Kidney (tissue), 14 donors: Measurements from ENCODE around the gene ADAT1. TPM values are rescaled to one million over a fixed set of nuclear protein-coding genes. Genes with fewer than 3 reads are reported as not detected.

Source experiments
- DNase-seq, 5 donors: peaks; one replicate each; pipeline ENCODE4 v3.0.0-alpha.2; 2013 to 2020
- FAIRE-seq: peaks from 2 replicates; lab custom pipeline; 2012; peaks lifted over from hg19 to GRCh38; lab: Jason Lieb, UNC
- H3K27ac ChIP-seq, 2 donors: one replicate each; pipeline ENCODE4 v1.7.0; 2013; ENCODE audit warnings: low read depth in 2 of 2, low read length in 2 of 2, inconsistent platforms in 1 of 2
- H3K27me3 ChIP-seq: one replicate; pipeline ENCODE4 v1.7.1; 2013; ENCODE audit warnings: low read length, inconsistent platforms; ENCODE audit not compliant: control insufficient read depth, insufficient read depth
- H3K36me3 ChIP-seq, 3 donors: one replicate each; pipeline versions ENCODE4 v1.7.0 to v1.7.1; 2013; ENCODE audit warnings: low read length in 3 of 3, control low read depth in 1 of 3, inconsistent platforms in 1 of 3; ENCODE audit not compliant: insufficient read depth in 3 of 3, control insufficient read depth in 2 of 3
- H3K4me1 ChIP-seq, 3 donors: one replicate each; pipeline versions ENCODE4 v1.7.0 to v1.7.1; 2013; ENCODE audit warnings: low read length in 3 of 3, inconsistent platforms in 1 of 3, low read depth in 1 of 3; ENCODE audit not compliant: control insufficient read depth in 2 of 3, insufficient read depth in 2 of 3
- H3K4me3 ChIP-seq, 3 donors: one replicate each; pipeline versions ENCODE4 v1.7.0 to v1.8.1; 2013; ENCODE audit warnings: low read length in 3 of 3, control low read depth in 1 of 3, inconsistent platforms in 1 of 3
- H3K9ac ChIP-seq, 3 donors: one replicate each; pipeline versions ENCODE4 v1.7.0 to v1.7.1; 2013; ENCODE audit warnings: low read length in 3 of 3, control low read depth in 1 of 3, inconsistent platforms in 1 of 3
- H3K9me3 ChIP-seq, 3 donors: one replicate each; pipeline versions ENCODE4 v1.7.0 to v1.7.1; 2013; ENCODE audit warnings: low read length in 3 of 3, control low read depth in 1 of 3, inconsistent platforms in 1 of 3; ENCODE audit not compliant: control insufficient read depth in 2 of 3, insufficient read depth in 1 of 3
- CTCF ChIP-seq: IDR thresholded peaks from 3 replicates; pipeline ENCODE4 v1.5.1; 2012; ENCODE audit warnings: mild to moderate bottlenecking, moderate library complexity, borderline replicate concordance; ENCODE audit not compliant: insufficient read depth; ENCODE audit errors: extremely low read depth
- intact Hi-C: fragments of 100-400 bp; cut with DNase I; formaldehyde crosslinking; loops from one replicate; pipeline ENCODE4 v1.11.1; 2022
- polyA plus RNA-seq: library from polyadenylated mRNA; stranded (reverse); fragments of 350-450 nt; fragmentation: Illumina TruSeq; extraction: RNeasy Lipid Tissue Mini Kit (QIAGEN cat#74804); gene quantifications from one replicate; pipeline ENCODE4 v1.2.3, GENCODE V29; 2014; ENCODE audit warnings: low read depth, low replicate concordance; ENCODE audit not compliant: insufficient read depth
- total RNA-seq: library from RNA; stranded (reverse); fragmentation: NEBNext Ultra II Directional; extraction: Animal tissue kit (Norgen Biotek cat#: 25700); gene quantifications from one replicate; pipeline ENCODE4 v1.2.1, GENCODE V29; 2021
- donor health status: control.
- donor health status: control.
- donor health status: control.
- donor health status: control.
- donor health status: control.
- donor health status: DM: yes; HTN: yes; CAD: no.
- donor health status: Normal renal cell carcinoma (clear cell type).

ADAT1 gene
- total and polyA plus RNA-seq, 2 donors from 2014 or later = 24.4 to 56.5 TPM

DNA sequence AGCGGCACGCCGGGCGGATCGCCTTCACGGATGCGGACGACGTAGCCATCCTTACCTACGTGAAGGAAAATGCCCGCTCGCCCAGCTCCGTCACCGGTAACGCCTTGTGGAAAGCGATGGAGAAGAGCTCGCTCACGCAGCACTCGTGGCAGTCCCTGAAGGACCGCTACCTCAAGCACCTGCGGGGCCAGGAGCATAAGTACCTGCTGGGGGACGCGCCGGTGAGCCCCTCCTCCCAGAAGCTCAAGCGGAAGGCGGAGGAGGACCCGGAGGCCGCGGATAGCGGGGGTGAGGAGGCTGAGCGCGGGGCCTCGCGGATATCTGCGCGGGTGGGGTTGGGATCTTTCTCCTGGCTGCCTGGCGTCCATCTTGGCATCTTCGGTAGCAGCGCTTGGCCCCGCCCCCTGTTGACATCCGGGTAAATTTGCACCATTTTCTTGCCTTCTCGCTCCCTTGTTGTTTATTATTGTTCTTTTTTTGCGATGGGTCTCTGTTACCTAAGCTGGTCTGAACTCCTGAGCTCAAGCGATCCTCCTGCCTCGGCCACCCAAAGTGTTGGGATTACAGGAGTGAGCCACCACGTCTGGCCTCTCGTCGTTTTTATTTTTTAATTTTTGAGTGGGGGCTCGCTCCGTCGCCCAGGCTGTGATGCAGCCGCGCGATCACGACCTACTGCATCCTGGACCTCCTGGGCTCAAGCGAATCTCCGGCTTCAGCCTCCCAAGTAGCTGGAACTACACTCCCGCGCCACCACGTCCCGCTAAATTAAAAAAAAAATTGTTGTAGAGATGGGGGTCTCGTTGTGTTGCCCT is 25.4 kb upstream of the ADAT1 start:
- TF ChIP-seq CTCF = no peak
- DNase-seq (peak; percentile 89 to 95 (median 93)), FAIRE-seq (no peak)
- Histone ChIP-seq H3K36me3 (peaks cover 5 to 7% (median 5%) of the 10 kb centered on the region in 3 donors), H3K4me1 (peaks cover 3 to 24% (median 8%) of the 10 kb centered on the region in 3 donors), H3K27me3 (no peaks in the 10 kb centered on the region), H3K4me3 (peak overlapping the region; percentile 77 to 97 (median 96)), H3K9ac (peak overlapping the region; percentile 96 to 99 (median 98)), H3K27ac (peak overlapping the region; percentile 95 to 98), H3K9me3 (no peaks in the 10 kb centered on the region)
- intact Hi-C loops = no loop called here

DNA sequence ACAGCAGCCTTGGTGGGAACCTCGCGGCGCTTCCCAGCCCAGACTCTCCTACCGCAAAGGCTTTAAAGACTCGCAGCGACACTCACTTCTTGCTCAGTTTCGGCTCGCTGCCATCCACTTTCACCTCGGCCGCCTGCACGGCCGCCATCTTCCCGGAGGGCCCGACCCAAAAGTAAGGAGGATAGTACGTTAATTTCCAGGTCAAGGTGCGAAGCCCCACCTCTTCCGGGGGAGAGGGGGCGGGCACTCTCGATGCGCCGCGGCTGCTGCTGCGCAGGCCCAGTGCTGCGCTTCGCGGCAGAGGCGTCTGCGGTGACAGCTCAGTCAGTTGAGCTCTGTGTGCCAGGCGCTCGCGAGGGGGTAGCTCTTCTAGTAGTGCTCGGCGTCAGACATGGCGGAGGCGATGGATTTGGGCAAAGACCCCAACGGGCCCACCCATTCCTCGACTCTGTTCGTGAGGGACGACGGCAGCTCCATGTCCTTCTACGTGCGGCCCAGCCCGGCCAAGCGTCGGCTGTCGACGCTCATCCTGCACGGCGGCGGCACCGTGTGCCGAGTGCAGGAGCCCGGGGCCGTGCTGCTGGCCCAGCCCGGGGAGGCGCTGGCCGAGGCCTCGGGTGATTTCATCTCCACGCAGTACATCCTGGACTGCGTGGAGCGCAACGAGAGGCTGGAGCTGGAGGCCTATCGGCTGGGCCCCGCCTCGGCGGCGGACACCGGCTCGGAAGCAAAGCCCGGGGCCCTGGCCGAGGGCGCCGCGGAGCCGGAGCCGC is 24.6 kb upstream of the ADAT1 start, which contains the start of the genes KARS1 and TERF2IP:
Gene KARS1 (minus strand): TSS at position 174 of the 773 bp plus-strand sequence. CDS start 26 bp downstream, at position 148.
Gene TERF2IP (plus strand): TSS at position 282 of the 773 bp plus-strand sequence. CDS start 110 bp downstream, at position 392.
- intact Hi-C loops = no loop called here
- Histone ChIP-seq H3K9me3 (no peaks in the 10 kb centered on the region), H3K4me3 (peak within 1 kb of the TSS; percentile 77 to 97 (median 96)), H3K4me1 (peaks cover 3 to 21% (median 8%) of the 10 kb centered on the region in 3 donors), H3K27ac (peak within 1 kb of the TSS; percentile 95 to 98), H3K36me3 (peaks cover 5 to 7% (median 5%) of the 10 kb centered on the region in 3 donors), H3K27me3 (no peaks in the 10 kb centered on the region), H3K9ac (peak within 1 kb of the TSS; percentile 96 to 99 (median 98))
- no peak for FAIRE-seq
- peak; percentile 95 to 98 (median 97) for DNase-seq
- TF ChIP-seq CTCF = no peak

DNA sequence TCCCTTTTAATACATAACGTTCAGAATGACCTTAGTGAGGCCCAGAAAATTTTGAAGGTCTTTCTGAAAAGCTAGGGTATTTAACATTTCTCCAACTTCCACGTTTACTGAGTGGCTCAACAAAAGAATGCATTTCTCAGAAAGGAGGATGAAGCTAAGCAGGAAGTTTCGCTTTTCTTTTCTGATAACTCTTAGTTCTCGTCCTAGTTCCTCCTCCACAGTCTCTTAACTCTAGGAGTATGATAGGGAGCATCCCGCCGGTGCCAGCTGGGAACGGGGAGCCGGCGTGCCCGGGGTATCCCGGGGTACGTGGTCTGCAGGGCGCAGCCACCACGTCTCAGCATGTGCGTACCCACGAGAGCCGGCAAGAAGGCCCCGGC is 24.0 kb upstream of the ADAT1 start:
- peaks cover 5 to 7% (median 5%) of the 10 kb centered on the region in 3 donors for H3K36me3 ChIP-seq
- no peaks in the 10 kb centered on the region for H3K9me3 ChIP-seq
- peaks cover 3 to 19% (median 8%) of the 10 kb centered on the region in 3 donors for H3K4me1 ChIP-seq
- peak overlapping the region; percentile 42 to 93 (median 81) for H3K9ac ChIP-seq
- no peaks in the 10 kb centered on the region for H3K27me3 ChIP-seq
- peak overlapping the region; percentile 77 to 97 (median 96) for H3K4me3 ChIP-seq
- FAIRE-seq (no peak), DNase-seq (no peak)
- H3K27ac ChIP-seq = peak overlapping the region; percentile 95 to 98
- intact Hi-C loops = no loop called here
- TF ChIP-seq CTCF = no peak
